ENCODE measurements around the gene IGSF23. TPM values are rescaled to one million over a fixed set of nuclear protein-coding genes. Genes with fewer than 3 reads are reported as not detected.

IGSF23 gene
- total RNA-seq, 1 donor from 2014 or later = not detected

DNA sequence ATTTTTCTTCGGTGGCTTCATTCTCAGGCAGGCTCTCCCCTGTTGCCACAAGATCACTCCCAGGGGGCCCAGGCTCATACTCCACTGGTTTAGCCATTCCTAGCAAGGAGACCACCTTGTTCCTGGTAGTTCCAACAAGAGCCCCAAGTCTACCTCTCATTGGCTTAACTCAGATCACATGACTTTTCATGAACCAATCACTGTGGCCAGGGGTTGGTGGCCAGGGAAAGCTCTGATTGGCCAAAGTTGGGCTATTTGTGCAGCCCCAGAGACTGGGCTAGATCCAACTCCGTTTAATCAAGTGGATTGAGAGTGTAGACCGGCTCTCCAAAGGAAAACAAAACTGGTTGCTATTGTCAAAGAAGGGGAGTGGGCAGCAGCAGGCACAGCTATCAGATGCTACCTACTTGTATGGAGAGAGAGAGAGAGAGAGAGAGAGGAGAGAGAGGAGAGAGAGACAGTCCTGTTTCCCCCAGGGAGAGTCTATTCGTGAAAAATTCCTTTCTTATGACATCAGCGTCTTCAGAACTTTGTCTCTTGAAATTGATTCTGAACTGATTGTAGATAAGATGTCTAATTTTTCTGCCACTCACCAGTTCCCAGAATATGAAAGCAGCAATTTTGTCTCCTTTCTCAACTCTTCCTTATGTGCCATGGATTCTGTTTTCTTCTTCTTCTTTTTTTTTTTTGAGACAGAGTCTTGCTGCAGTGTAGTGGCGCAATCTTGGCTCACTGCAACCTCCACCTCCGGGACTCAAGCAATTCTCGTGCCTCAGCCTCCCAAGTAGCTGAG, 63.9 kb downstream of the IGSF23 start:
- no peaks in the 10 kb centered on the region for H3K27me3 Mint-ChIP-seq (ENCODE audit: unreplicated experiment)
- no peak overlapping the region for H3K4me3 Mint-ChIP-seq (ENCODE audit: unreplicated experiment)
- H3K36me3 Mint-ChIP-seq (ENCODE audit: unreplicated experiment) = no peaks in the 10 kb centered on the region
- H3K27ac Mint-ChIP-seq (ENCODE audit: unreplicated experiment) = peak overlapping the region; percentile 23
- H3K9me3 Mint-ChIP-seq (ENCODE audit: unreplicated experiment) = no peaks in the 10 kb centered on the region
- H3K4me1 Mint-ChIP-seq (ENCODE audit: unreplicated experiment) = peaks cover 8% of the 10 kb centered on the region
- TF ChIP-seq, protein P1, sequence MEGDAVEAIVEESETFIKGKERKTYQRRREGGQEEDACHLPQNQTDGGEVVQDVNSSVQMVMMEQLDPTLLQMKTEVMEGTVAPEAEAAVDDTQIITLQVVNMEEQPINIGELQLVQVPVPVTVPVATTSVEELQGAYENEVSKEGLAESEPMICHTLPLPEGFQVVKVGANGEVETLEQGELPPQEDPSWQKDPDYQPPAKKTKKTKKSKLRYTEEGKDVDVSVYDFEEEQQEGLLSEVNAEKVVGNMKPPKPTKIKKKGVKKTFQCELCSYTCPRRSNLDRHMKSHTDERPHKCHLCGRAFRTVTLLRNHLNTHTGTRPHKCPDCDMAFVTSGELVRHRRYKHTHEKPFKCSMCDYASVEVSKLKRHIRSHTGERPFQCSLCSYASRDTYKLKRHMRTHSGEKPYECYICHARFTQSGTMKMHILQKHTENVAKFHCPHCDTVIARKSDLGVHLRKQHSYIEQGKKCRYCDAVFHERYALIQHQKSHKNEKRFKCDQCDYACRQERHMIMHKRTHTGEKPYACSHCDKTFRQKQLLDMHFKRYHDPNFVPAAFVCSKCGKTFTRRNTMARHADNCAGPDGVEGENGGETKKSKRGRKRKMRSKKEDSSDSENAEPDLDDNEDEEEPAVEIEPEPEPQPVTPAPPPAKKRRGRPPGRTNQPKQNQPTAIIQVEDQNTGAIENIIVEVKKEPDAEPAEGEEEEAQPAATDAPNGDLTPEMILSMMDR (IDR thresholded peaks at IDR 0.05) = no peak
- DNase-seq (ENCODE audit: extremely low spot score, unreplicated experiment) = no peak

GRCh38 chr19:44680536-44680935, 67.2 kb downstream of the IGSF23 start:
- Mint-ChIP-seq H3K27ac (ENCODE audit: unreplicated experiment) (no peak overlapping the region), H3K9me3 (ENCODE audit: unreplicated experiment) (no peaks in the 10 kb centered on the region), H3K4me3 (ENCODE audit: unreplicated experiment) (no peak overlapping the region), H3K27me3 (ENCODE audit: unreplicated experiment) (no peaks in the 10 kb centered on the region), H3K36me3 (ENCODE audit: unreplicated experiment) (no peaks in the 10 kb centered on the region), H3K4me1 (ENCODE audit: unreplicated experiment) (peaks cover 18% of the 10 kb centered on the region)
- no peak for DNase-seq (ENCODE audit: extremely low spot score, unreplicated experiment)
- TF ChIP-seq, protein P1 (IDR thresholded peaks at IDR 0.05) = no peak

GRCh38 chr19:44681992-44682790, 68.8 kb downstream of the IGSF23 start:
- no peak for DNase-seq (ENCODE audit: extremely low spot score, unreplicated experiment)
- H3K9me3 Mint-ChIP-seq (ENCODE audit: unreplicated experiment) = no peaks in the 10 kb centered on the region
- TF ChIP-seq, protein P1 (IDR thresholded peaks at IDR 0.05) = no peak
- no peaks in the 10 kb centered on the region for H3K36me3 Mint-ChIP-seq (ENCODE audit: unreplicated experiment)
- H3K4me3 Mint-ChIP-seq (ENCODE audit: unreplicated experiment) = no peak overlapping the region
- H3K4me1 Mint-ChIP-seq (ENCODE audit: unreplicated experiment) = peaks cover 19% of the 10 kb centered on the region
- H3K27ac Mint-ChIP-seq (ENCODE audit: unreplicated experiment) = no peak overlapping the region
- no peaks in the 10 kb centered on the region for H3K27me3 Mint-ChIP-seq (ENCODE audit: unreplicated experiment)

GRCh38 chr19:44682807-44683206, 69.4 kb downstream of the IGSF23 start:
- Mint-ChIP-seq H3K27ac (ENCODE audit: unreplicated experiment) (no peak overlapping the region), H3K27me3 (ENCODE audit: unreplicated experiment) (no peaks in the 10 kb centered on the region), H3K9me3 (ENCODE audit: unreplicated experiment) (no peaks in the 10 kb centered on the region), H3K36me3 (ENCODE audit: unreplicated experiment) (no peaks in the 10 kb centered on the region), H3K4me1 (ENCODE audit: unreplicated experiment) (peaks cover 15% of the 10 kb centered on the region), H3K4me3 (ENCODE audit: unreplicated experiment) (no peak overlapping the region)
- no peak for DNase-seq (ENCODE audit: extremely low spot score, unreplicated experiment)
- TF ChIP-seq, protein P1 (IDR thresholded peaks at IDR 0.05) = no peak

Data from osteocyte (in vitro differentiated cells).